ENCODE measurements around the gene NOL9. TPM values are rescaled to one million over a fixed set of nuclear protein-coding genes. Genes with fewer than 3 reads are reported as not detected.
A peak's percentile ranks its signal among the peaks of the same experiment; 100 is the strongest.

NOL9 gene
- polyA plus RNA-seq, 3 donors, result 3.7 to 11.5 (median 7.6) TPM

DNA sequence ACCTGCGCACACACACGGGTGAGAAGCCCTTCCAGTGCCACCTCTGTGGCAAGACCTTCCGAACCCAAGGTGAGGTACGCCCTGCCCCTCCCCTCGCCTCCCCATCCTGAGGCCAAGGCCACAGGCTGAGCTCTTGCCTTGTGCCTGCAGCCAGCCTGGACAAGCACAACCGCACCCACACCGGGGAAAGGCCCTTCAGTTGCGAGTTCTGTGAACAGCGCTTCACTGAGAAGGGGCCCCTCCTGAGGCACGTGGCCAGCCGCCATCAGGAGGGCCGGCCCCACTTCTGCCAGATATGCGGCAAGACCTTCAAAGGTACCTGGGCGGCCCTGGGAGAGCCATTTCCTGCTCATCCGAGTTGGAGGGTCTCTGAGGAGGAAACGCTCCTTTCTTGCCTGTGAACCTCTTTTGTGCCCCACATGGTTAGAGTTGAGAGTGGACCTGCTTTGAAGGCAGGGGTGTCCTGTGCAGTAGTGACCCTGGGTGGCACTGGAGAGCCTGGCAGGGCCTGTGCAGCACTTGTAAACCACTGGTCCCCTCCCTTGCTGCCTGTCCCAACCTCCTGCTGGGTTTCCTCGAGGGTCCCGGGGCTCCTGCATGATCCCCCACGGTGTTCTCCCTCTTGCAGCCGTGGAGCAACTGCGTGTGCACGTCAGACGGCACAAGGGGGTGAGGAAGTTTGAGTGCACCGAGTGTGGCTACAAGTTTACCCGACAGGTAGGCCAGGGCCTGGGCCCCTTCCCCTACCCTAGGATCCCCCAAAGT lies 34.0 kb upstream of the NOL9 start:
- Mint-ChIP-seq H3K4me3 (no peak overlapping the region), H3K4me1 (peaks cover 29% of the 10 kb centered on the region), H3K36me3 (peaks cover 50 to 66% of the 10 kb centered on the region in 2 donors), H3K27me3 (ENCODE audit: low read depth in 3 of 3) (no peaks in the 10 kb centered on the region), H3K9me3 (no peaks in the 10 kb centered on the region), H3K27ac (peak overlapping the region in 2 of 7 donors; percentile 35 to 54)
- TF ChIP-seq, protein P1, sequence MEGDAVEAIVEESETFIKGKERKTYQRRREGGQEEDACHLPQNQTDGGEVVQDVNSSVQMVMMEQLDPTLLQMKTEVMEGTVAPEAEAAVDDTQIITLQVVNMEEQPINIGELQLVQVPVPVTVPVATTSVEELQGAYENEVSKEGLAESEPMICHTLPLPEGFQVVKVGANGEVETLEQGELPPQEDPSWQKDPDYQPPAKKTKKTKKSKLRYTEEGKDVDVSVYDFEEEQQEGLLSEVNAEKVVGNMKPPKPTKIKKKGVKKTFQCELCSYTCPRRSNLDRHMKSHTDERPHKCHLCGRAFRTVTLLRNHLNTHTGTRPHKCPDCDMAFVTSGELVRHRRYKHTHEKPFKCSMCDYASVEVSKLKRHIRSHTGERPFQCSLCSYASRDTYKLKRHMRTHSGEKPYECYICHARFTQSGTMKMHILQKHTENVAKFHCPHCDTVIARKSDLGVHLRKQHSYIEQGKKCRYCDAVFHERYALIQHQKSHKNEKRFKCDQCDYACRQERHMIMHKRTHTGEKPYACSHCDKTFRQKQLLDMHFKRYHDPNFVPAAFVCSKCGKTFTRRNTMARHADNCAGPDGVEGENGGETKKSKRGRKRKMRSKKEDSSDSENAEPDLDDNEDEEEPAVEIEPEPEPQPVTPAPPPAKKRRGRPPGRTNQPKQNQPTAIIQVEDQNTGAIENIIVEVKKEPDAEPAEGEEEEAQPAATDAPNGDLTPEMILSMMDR (IDR thresholded peaks at IDR 0.05), result no peak
- peaks cover 63 to 78% of the 10 kb centered on the region in 2 donors for H3K36me3 ChIP-seq (replicated peaks in 1 of 2; ENCODE audit: control insufficient read depth in 1 of 2, insufficient read depth in 2 of 2, low read length in 2 of 2)
- no peak overlapping the region for H2AFZ ChIP-seq (ENCODE audit: insufficient read depth, low read depth, low read length, poor library complexity, severe bottlenecking)
- H3K9me3 ChIP-seq (replicated peaks in 1 of 2; ENCODE audit: control insufficient read depth in 1 of 2, insufficient read depth in 1 of 2, low read length in 2 of 2), result no peaks in the 10 kb centered on the region
- H3K4me1 ChIP-seq (ENCODE audit: control insufficient read depth in 1 of 2, insufficient read depth in 2 of 2, low read length in 2 of 2), result peaks cover 21 to 27% of the 10 kb centered on the region in 2 donors
- DNase-seq, result no peak
- H3K79me2 ChIP-seq (ENCODE audit: insufficient read depth, low read length), result peaks cover 21% of the 10 kb centered on the region
- no peak overlapping the region for H3K27ac ChIP-seq (ENCODE audit: low read depth in 1 of 2, low read length in 2 of 2)
- H3K9ac ChIP-seq (ENCODE audit: insufficient read depth, low read length, poor library complexity, severe bottlenecking), result no peak overlapping the region
- no peaks in the 10 kb centered on the region for H3K27me3 ChIP-seq (ENCODE audit: control insufficient read depth in 2 of 2, insufficient read depth in 2 of 2, low read length in 2 of 2)
- WGBS (ENCODE audit: insufficient coverage), result 81% methylated on average over 22 of the region's 25 CpGs
- intact Hi-C loops (cut with micrococcal nuclease), result no loop called here
- H3K4me2 ChIP-seq (replicated peaks; ENCODE audit: extremely low read depth, low read length, poor library complexity, severe bottlenecking), result no peak overlapping the region
- H3K4me3 ChIP-seq (replicated peaks in 1 of 3; ENCODE audit: low read depth in 2 of 3, low read length in 3 of 3), result no peak overlapping the region
- peaks cover 100% of the 10 kb centered on the region for H4K20me1 ChIP-seq (ENCODE audit: insufficient read depth, low read length)

DNA sequence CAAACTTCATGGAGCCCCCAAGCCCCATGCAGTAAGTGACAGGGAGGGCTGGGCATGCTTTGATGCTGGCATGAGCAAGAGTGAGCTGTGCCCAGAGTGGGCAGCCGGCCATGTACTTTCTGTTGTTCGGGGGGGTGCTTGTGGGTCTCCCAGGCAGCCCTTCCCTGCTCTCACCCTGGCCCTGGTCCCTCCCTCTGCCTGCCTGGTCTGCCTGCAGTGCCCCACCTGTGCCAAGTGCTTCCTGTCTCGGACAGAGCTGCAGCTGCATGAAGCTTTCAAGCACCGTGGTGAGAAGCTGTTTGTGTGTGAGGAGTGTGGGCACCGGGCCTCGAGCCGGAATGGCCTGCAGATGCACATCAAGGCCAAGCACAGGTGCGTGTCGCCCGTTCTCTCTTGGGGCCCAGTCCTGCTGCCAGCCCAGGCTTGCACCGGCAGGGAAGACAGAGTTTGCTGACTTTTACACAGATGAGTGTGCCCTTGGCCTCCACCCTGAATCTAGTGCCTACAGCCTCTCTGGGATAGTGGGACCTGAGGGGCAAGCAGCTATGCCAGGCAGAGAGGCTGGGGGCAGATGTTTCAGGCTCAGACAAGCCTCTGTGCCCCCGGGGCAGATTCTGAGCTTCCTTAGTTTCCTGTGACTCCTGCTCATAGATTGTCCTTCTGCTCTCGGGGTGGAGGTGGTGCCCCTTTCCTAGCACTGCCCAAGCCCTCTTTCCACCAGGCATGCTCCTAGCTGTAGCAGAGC lies 33.1 kb upstream of the NOL9 start:
- TF ChIP-seq, protein P1 (IDR thresholded peaks at IDR 0.05), result no peak
- Histone ChIP-seq H3K4me1 (ENCODE audit: control insufficient read depth in 1 of 2, insufficient read depth in 2 of 2, low read length in 2 of 2) (peaks cover 27 to 32% of the 10 kb centered on the region in 2 donors), H3K79me2 (ENCODE audit: insufficient read depth, low read length) (peaks cover 27% of the 10 kb centered on the region), H3K4me3 (replicated peaks in 1 of 3; ENCODE audit: low read depth in 2 of 3, low read length in 3 of 3) (no peak overlapping the region), H3K27me3 (ENCODE audit: control insufficient read depth in 2 of 2, insufficient read depth in 2 of 2, low read length in 2 of 2) (no peaks in the 10 kb centered on the region), H3K27ac (ENCODE audit: low read depth in 1 of 2, low read length in 2 of 2) (no peak overlapping the region), H3K4me2 (replicated peaks; ENCODE audit: extremely low read depth, low read length, poor library complexity, severe bottlenecking) (no peak overlapping the region), H2AFZ (ENCODE audit: insufficient read depth, low read depth, low read length, poor library complexity, severe bottlenecking) (no peak overlapping the region), H3K9ac (ENCODE audit: insufficient read depth, low read length, poor library complexity, severe bottlenecking) (no peak overlapping the region), H4K20me1 (ENCODE audit: insufficient read depth, low read length) (peaks cover 98% of the 10 kb centered on the region), H3K36me3 (replicated peaks in 1 of 2; ENCODE audit: control insufficient read depth in 1 of 2, insufficient read depth in 2 of 2, low read length in 2 of 2) (peaks cover 54 to 70% of the 10 kb centered on the region in 2 donors), H3K9me3 (replicated peaks in 1 of 2; ENCODE audit: control insufficient read depth in 1 of 2, insufficient read depth in 1 of 2, low read length in 2 of 2) (no peaks in the 10 kb centered on the region)
- Mint-ChIP-seq H3K27ac (peak overlapping the region in 2 of 7 donors; percentile 46 to 50), H3K36me3 (peaks cover 45 to 57% of the 10 kb centered on the region in 2 donors), H3K27me3 (ENCODE audit: low read depth in 3 of 3) (no peaks in the 10 kb centered on the region), H3K9me3 (no peaks in the 10 kb centered on the region), H3K4me1 (peaks cover 34% of the 10 kb centered on the region), H3K4me3 (no peak overlapping the region)
- intact Hi-C loops (cut with micrococcal nuclease), result no loop called here
- peak in 1 of 3 donors; percentile 8 for DNase-seq
- 53% methylated on average over 13 of the region's 13 CpGs for WGBS (ENCODE audit: insufficient coverage)

Data from CD14-positive monocyte (primary cell).